Mesendoderm (in vitro differentiated cells): ENCODE results near the gene NHLRC4.
A peak's percentile ranks its signal among the peaks of the same experiment; 100 is the strongest.

Experiments used
- DNase-seq: peaks from one replicate; pipeline ENCODE4 v3.0.0; 2013
- H2AK5ac ChIP-seq: 2 replicates; pipeline ENCODE4 v1.6.1; 2013; ENCODE audit warnings: low read length, inconsistent platforms
- H2BK120ac ChIP-seq: 2 replicates; pipeline ENCODE4 v1.6.1; 2013; ENCODE audit warnings: low read depth, mild to moderate bottlenecking, low read length, moderate library complexity, mixed read lengths
- H2BK15ac ChIP-seq: replicated peaks from 2 replicates; pipeline ENCODE4 v1.6.1; 2013; ENCODE audit warnings: low read depth, mild to moderate bottlenecking, moderate library complexity
- H2BK5ac ChIP-seq: 2 replicates; pipeline ENCODE4 v1.6.1; 2013; ENCODE audit warnings: low read length, inconsistent platforms
- H3K18ac ChIP-seq: 2 replicates; pipeline ENCODE4 v1.6.1; 2013; ENCODE audit warnings: mild to moderate bottlenecking, low read length, mixed read lengths
- H3K23ac ChIP-seq: one replicate; pipeline ENCODE4 v1.6.1; 2013; ENCODE audit warnings: low read length
- H3K27ac ChIP-seq: 2 replicates; pipeline ENCODE4 v1.5.1; 2013; ENCODE audit warnings: low read depth, mild to moderate bottlenecking, inconsistent platforms, low read length, moderate library complexity
- H3K27me3 ChIP-seq: 2 replicates; pipeline ENCODE4 v1.6.1; 2013; ENCODE audit warnings: low read length, control low read depth, mild to moderate bottlenecking, inconsistent platforms; ENCODE audit not compliant: insufficient read depth, poor library complexity
- H3K36me3 ChIP-seq: 2 replicates; pipeline ENCODE4 v1.6.1; 2013; ENCODE audit warnings: low read length, inconsistent platforms; ENCODE audit not compliant: control insufficient read depth, insufficient read depth
- H3K4ac ChIP-seq: one replicate; pipeline ENCODE4 v1.6.1; 2013; ENCODE audit warnings: low read depth, mild to moderate bottlenecking, low read length, moderate library complexity
- H3K4me1 ChIP-seq: 2 replicates; pipeline ENCODE4 v1.6.1; 2013; ENCODE audit warnings: low read depth, low read length, inconsistent platforms; ENCODE audit not compliant: control insufficient read depth
- H3K4me2 ChIP-seq: 2 replicates; pipeline ENCODE4 v1.6.1; 2013; ENCODE audit warnings: low read length
- H3K4me3 ChIP-seq: 2 replicates; pipeline ENCODE4 v1.5.1; 2013; ENCODE audit warnings: mild to moderate bottlenecking, low read length
- H3K56ac ChIP-seq: one replicate; pipeline ENCODE4 v1.6.1; 2013; ENCODE audit warnings: low read length
- H3K79me1 ChIP-seq: 2 replicates; pipeline ENCODE4 v1.6.1; 2013; ENCODE audit warnings: low read length, inconsistent platforms
- H3K79me2 ChIP-seq: 2 replicates; pipeline ENCODE4 v1.6.1; 2013; ENCODE audit warnings: mild to moderate bottlenecking, low read length; ENCODE audit not compliant: control insufficient read depth, insufficient read depth
- H3K9ac ChIP-seq: 2 replicates; pipeline ENCODE4 v1.6.1; 2013; ENCODE audit warnings: low read length, inconsistent platforms
- H4K5ac ChIP-seq: one replicate; pipeline ENCODE4 v1.6.1; 2013; ENCODE audit warnings: low read length
- H4K8ac ChIP-seq: one replicate; pipeline ENCODE4 v1.6.1; 2013; ENCODE audit warnings: low read depth, mild to moderate bottlenecking, control low read depth, low read length, moderate library complexity
- WGBS: extraction: QIAGEN DNeasy Blood & Tissue Kit; methylation state at CpG from one replicate; pipeline ENCODE4 v1.1.7; 2013; ENCODE audit warnings: low lambda C conversion rate, missing lambda C conversion rate; ENCODE audit not compliant: insufficient coverage; ENCODE audit errors: extremely low coverage; 5-methylcytosine and 5-hydroxymethylcytosine counted together

The NHLRC4 gene

DNA sequence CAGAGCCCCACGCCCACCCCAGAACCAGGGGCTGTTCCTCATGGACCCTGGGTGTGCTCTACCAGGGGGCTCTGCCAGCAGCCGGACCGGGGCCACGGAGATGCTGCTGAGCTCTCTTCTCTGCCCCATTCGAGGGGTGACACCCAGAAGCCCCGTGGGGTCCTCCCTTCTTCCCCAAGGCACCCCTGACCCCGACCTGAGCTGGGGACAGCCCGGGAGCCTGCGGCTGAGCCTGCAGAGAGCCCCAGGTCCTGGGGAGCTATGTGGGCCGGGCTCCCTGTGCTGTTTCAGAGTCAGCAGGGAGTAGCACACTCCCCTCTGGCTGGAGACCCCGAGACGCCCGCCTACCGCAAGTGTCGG lies 7.8 kb upstream of the NHLRC4 start:
- H3K36me3 ChIP-seq, result no peaks in the 10 kb centered on the region
- no peak overlapping the region for H4K5ac ChIP-seq
- H3K18ac ChIP-seq, result no peak overlapping the region
- H2BK5ac ChIP-seq, result no peak overlapping the region
- no CpG with 5 or more reads among the region's 15 CpGs for WGBS
- no peak overlapping the region for H3K4me3 ChIP-seq
- H2AK5ac ChIP-seq, result no peak overlapping the region
- no peak overlapping the region for H2BK120ac ChIP-seq
- no peak overlapping the region for H3K9ac ChIP-seq
- H3K4me1 ChIP-seq, result no peaks in the 10 kb centered on the region
- no peak overlapping the region for H3K27ac ChIP-seq
- no peaks in the 10 kb centered on the region for H3K79me2 ChIP-seq
- no peak for DNase-seq
- H3K4ac ChIP-seq, result no peak overlapping the region
- peaks cover 10% of the 10 kb centered on the region for H3K27me3 ChIP-seq
- H2BK15ac ChIP-seq, result no peak overlapping the region
- H3K79me1 ChIP-seq, result no peaks in the 10 kb centered on the region
- H3K4me2 ChIP-seq, result no peak overlapping the region
- H3K23ac ChIP-seq, result no peak overlapping the region
- H3K56ac ChIP-seq, result no peak overlapping the region
- H4K8ac ChIP-seq, result no peak overlapping the region

DNA sequence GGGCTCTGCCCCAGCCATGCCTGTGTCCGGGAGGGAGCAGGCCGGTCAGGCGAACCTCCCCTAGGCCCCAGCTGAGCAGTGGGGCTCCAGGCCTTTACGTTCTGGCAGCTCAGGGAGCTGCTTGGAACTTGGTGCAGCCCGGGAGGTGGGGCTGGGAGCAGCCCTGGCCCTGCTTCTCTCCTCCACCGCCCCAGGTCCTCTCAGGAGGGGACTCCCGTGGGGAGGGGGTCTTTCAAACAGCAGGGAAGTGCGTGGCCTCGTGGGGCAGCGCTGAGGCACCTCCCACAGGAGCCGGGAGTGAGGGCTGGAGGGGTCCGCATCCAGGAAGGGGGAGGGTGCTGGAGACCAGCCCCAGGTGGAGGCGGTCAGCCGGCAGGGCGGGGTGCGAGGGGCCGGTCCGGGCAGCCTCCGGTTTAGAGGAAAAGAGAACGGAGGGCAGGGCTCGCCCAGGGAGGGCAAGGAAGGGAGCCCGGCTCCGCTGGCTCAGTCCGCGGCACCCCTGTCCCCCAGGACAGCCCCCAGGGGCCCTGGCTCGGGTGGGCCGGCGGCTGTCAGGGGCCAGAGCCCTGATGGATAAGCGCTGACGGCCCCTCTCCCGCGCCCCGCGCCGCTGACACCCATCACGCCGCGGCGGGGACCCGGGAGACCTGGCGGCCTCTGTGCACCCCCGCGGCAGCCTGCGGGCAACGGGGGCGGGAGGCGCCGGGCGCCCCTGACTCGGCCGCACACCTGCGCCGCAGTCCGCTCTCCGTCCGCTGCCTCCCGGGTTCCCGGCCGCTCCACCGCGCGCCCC lies 7.2 kb upstream of the NHLRC4 start:
- peaks cover 10% of the 10 kb centered on the region for H3K27me3 ChIP-seq
- no peaks in the 10 kb centered on the region for H3K79me1 ChIP-seq
- no peak overlapping the region for H4K5ac ChIP-seq
- H2BK5ac ChIP-seq, result no peak overlapping the region
- no peak overlapping the region for H2BK15ac ChIP-seq
- H3K4me1 ChIP-seq, result no peaks in the 10 kb centered on the region
- no peaks in the 10 kb centered on the region for H3K36me3 ChIP-seq
- H3K27ac ChIP-seq, result no peak overlapping the region
- H2BK120ac ChIP-seq, result no peak overlapping the region
- DNase-seq, result peak; percentile 19
- H2AK5ac ChIP-seq, result no peak overlapping the region
- H3K4me2 ChIP-seq, result no peak overlapping the region
- no peak overlapping the region for H3K4me3 ChIP-seq
- H3K23ac ChIP-seq, result no peak overlapping the region
- H3K4ac ChIP-seq, result no peak overlapping the region
- H3K56ac ChIP-seq, result no peak overlapping the region
- no peaks in the 10 kb centered on the region for H3K79me2 ChIP-seq
- no peak overlapping the region for H4K8ac ChIP-seq
- no peak overlapping the region for H3K9ac ChIP-seq
- no peak overlapping the region for H3K18ac ChIP-seq
- WGBS, result no CpG with 5 or more reads among the region's 62 CpGs

DNA sequence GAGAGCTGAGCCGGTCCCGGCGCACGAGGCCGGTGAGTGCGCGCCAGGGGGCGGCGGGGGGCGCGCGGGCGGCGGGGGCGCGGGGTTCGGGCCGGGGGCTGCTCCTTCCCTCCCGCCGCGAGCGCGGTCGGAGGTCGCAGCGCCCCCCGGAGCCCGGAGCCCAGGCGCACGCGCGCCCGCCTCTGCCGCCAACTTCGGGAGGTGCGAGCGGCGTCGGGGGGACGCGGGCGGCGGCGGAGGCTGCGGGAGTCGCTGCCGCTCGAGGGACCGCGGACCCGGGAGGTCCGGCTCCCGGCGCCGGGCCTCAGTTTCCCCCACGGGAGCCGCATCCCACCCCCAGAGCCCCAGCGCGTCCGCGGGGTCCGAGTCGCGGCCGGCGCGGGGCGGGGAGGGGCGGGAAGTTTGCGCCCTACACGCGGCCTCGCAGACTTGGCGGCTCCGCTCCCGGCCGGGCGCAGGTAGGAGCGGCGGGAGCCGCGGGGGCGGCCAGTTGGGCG lies 6.6 kb upstream of the NHLRC4 start, which contains the start of gene PRR35:
Gene PRR35 (plus strand): TSS at position 191 of the 497 bp plus-strand sequence. CDS start 2,901 bp downstream, outside the sequence.
- H3K27me3 ChIP-seq, result peaks cover 10% of the 10 kb centered on the region
- H2BK120ac ChIP-seq, result no peak within 1 kb of the TSS
- H3K9ac ChIP-seq, result no peak within 1 kb of the TSS

GRCh38 chr16:560701-561412 lies 5.9 kb upstream of the NHLRC4 start:
- no peak overlapping the region for H3K4me3 ChIP-seq
- no peak overlapping the region for H2BK5ac ChIP-seq
- H4K5ac ChIP-seq, result no peak overlapping the region
- WGBS, result no CpG with 5 or more reads among the region's 54 CpGs
- H3K36me3 ChIP-seq, result no peaks in the 10 kb centered on the region
- no peak overlapping the region for H3K4me2 ChIP-seq
- H3K27me3 ChIP-seq, result peaks cover 10% of the 10 kb centered on the region
- no peak overlapping the region for H4K8ac ChIP-seq
- no peak overlapping the region for H3K9ac ChIP-seq
- no peak overlapping the region for H2BK15ac ChIP-seq
- no peak overlapping the region for H3K27ac ChIP-seq
- H3K23ac ChIP-seq, result no peak overlapping the region
- no peaks in the 10 kb centered on the region for H3K79me2 ChIP-seq
- no peak overlapping the region for H2BK120ac ChIP-seq
- H2AK5ac ChIP-seq, result no peak overlapping the region
- H3K4me1 ChIP-seq, result no peaks in the 10 kb centered on the region
- DNase-seq, result no peak
- no peak overlapping the region for H3K4ac ChIP-seq
- H3K18ac ChIP-seq, result no peak overlapping the region
- H3K79me1 ChIP-seq, result no peaks in the 10 kb centered on the region
- H3K56ac ChIP-seq, result no peak overlapping the region

More for the DNA sequence above, 6.6 kb upstream of the NHLRC4 start, which contains the start of gene PRR35:
- H3K4me3 ChIP-seq, result no peak within 1 kb of the TSS
- H2BK5ac ChIP-seq, result no peak within 1 kb of the TSS
- no peak within 1 kb of the TSS for H2AK5ac ChIP-seq
- no peak for DNase-seq
- H3K23ac ChIP-seq, result no peak within 1 kb of the TSS
- no peaks in the 10 kb centered on the region for H3K36me3 ChIP-seq
- no peak within 1 kb of the TSS for H2BK15ac ChIP-seq
- no peak within 1 kb of the TSS for H3K27ac ChIP-seq
- H3K79me1 ChIP-seq, result no peaks in the 10 kb centered on the region
- H4K8ac ChIP-seq, result no peak within 1 kb of the TSS
- no peaks in the 10 kb centered on the region for H3K79me2 ChIP-seq
- WGBS, result no CpG with 5 or more reads among the region's 84 CpGs
- no peak within 1 kb of the TSS for H3K4me2 ChIP-seq
- H3K18ac ChIP-seq, result no peak within 1 kb of the TSS
- H3K4me1 ChIP-seq, result no peaks in the 10 kb centered on the region
- no peak within 1 kb of the TSS for H3K4ac ChIP-seq
- peak within 1 kb of the TSS; percentile 34 for H3K56ac ChIP-seq
- no peak within 1 kb of the TSS for H4K5ac ChIP-seq

DNA sequence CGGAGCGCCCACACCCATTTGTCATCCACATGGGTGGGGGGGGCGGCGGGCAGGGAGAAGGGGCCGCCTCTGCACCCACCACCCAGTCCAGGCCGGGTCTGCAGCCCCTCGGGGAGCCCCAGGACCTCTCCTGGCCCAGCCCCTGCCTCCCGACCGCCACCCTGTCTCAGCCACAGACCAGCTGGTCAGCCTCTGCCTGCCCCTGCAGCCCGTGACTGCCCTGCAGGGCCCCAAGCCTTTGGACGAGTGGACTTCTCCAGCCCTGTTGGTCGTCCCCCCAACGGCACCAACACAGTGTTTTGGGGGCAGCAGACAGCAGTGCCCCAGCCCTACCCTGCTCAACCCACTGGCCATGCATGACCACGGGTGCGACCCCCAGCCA lies 5.4 kb upstream of the NHLRC4 start:
- no peak overlapping the region for H4K8ac ChIP-seq
- no peak overlapping the region for H3K4me3 ChIP-seq
- H3K4ac ChIP-seq, result no peak overlapping the region
- no peak overlapping the region for H3K4me2 ChIP-seq
- no peaks in the 10 kb centered on the region for H3K79me2 ChIP-seq
- no peak overlapping the region for H2BK120ac ChIP-seq
- H3K23ac ChIP-seq, result peak overlapping the region; percentile 45
- no peaks in the 10 kb centered on the region for H3K36me3 ChIP-seq
- H3K9ac ChIP-seq, result no peak overlapping the region
- no CpG with 5 or more reads among the region's 15 CpGs for WGBS
- no peak overlapping the region for H2BK5ac ChIP-seq
- no peak overlapping the region for H2BK15ac ChIP-seq
- H3K4me1 ChIP-seq, result no peaks in the 10 kb centered on the region
- DNase-seq, result no peak
- no peak overlapping the region for H4K5ac ChIP-seq
- no peaks in the 10 kb centered on the region for H3K79me1 ChIP-seq
- H2AK5ac ChIP-seq, result no peak overlapping the region
- H3K56ac ChIP-seq, result no peak overlapping the region
- H3K27me3 ChIP-seq, result peaks cover 10% of the 10 kb centered on the region
- H3K18ac ChIP-seq, result no peak overlapping the region
- H3K27ac ChIP-seq, result no peak overlapping the region
